ENCODE data around the gene SLC50A1.

Gene SLC50A1

DNA sequence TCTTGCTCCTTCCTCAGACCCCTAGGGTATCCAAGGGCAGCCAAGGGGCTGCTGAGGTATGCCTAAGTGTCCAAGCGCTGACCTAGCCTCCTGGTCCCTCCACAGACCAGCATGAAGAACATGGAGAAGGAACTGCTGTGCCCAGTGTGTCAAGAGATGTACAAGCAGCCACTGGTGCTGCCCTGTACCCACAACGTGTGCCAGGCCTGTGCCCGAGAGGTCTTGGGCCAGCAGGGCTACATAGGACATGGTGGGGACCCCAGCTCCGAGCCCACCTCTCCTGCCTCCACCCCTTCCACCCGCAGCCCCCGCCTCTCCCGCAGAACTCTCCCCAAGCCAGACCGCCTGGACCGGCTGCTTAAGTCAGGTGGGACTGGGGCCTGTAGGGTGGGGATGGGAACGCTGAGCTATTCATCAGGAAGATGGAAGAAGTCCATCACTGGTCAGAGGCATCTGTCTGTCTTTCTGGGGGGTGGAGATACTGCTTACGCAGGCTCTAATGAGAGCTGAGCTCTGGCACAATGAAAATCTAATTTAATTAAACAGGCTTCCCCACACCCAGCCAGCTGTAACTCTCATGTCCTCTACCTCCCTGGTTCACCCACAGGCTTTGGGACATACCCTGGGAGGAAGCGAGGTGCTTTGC, 39.8 kb downstream of the SLC50A1 start:
- H3K4me3 ChIP-seq (ENCODE audit: low read depth, low read length): peak overlapping the region; percentile 96
- DNase-seq (ENCODE audit: low read depth): no peak
- in situ Hi-C loops (cut with HindIII; ENCODE audit: low sequenced_read_pairs): no loop called here
- TF ChIP-seq, protein P1, sequence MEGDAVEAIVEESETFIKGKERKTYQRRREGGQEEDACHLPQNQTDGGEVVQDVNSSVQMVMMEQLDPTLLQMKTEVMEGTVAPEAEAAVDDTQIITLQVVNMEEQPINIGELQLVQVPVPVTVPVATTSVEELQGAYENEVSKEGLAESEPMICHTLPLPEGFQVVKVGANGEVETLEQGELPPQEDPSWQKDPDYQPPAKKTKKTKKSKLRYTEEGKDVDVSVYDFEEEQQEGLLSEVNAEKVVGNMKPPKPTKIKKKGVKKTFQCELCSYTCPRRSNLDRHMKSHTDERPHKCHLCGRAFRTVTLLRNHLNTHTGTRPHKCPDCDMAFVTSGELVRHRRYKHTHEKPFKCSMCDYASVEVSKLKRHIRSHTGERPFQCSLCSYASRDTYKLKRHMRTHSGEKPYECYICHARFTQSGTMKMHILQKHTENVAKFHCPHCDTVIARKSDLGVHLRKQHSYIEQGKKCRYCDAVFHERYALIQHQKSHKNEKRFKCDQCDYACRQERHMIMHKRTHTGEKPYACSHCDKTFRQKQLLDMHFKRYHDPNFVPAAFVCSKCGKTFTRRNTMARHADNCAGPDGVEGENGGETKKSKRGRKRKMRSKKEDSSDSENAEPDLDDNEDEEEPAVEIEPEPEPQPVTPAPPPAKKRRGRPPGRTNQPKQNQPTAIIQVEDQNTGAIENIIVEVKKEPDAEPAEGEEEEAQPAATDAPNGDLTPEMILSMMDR (IDR thresholded peaks at IDR 0.05; ENCODE audit: low read depth, low read length, missing control alignments): no peak

DNA sequence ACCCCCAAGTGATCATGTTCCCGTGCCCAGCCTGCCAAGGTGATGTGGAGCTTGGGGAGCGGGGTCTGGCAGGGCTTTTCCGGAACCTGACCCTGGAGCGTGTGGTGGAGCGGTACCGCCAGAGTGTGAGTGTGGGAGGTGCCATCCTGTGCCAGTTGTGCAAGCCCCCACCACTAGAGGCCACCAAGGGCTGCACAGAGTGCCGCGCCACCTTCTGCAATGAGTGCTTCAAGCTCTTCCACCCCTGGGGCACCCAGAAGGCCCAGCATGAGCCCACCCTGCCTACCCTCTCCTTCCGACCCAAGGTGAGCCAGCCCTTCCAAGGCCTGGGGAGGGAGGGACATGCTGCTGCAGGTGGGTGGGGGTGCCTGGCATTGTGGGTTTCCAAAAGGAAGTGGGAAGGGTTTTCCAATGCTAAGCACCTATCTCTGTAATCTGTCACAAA, 40.3 kb downstream of the SLC50A1 start:
- TF ChIP-seq, protein P1 (IDR thresholded peaks at IDR 0.05; ENCODE audit: low read depth, low read length, missing control alignments): no peak
- in situ Hi-C loops (cut with HindIII; ENCODE audit: low sequenced_read_pairs): no loop called here
- H3K4me3 ChIP-seq (ENCODE audit: low read depth, low read length): no peak overlapping the region
- no peak for DNase-seq (ENCODE audit: low read depth)

DNA sequence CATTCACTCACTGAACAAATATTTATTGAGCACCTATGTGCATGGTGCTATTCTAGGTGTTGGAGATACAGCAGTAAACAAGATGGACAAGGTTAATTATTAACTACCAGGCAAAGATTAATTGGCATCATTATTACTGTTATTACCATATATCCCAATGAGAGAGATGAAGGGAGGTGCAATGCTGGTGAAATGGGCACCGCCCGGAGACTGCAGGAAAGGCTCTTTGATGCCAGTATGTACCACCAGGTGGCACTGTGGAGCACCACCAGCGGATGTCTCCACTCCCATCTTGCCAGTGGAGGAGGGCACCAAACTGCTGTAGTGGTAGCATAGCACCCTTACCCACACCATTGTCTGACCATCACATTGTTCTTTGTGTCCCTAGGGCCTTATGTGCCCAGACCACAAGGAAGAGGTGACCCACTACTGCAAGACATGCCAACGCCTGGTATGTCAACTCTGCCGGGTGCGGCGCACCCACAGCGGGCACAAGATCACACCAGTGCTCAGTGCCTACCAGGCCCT, 41.0 kb downstream of the SLC50A1 start:
- DNase-seq (ENCODE audit: low read depth): peak; percentile 34
- no peak overlapping the region for H3K4me3 ChIP-seq (ENCODE audit: low read depth, low read length)
- in situ Hi-C loops (cut with HindIII; ENCODE audit: low sequenced_read_pairs): no loop called here
- TF ChIP-seq, protein P1 (IDR thresholded peaks at IDR 0.05; ENCODE audit: low read depth, low read length, missing control alignments): peak; percentile 96

DNA sequence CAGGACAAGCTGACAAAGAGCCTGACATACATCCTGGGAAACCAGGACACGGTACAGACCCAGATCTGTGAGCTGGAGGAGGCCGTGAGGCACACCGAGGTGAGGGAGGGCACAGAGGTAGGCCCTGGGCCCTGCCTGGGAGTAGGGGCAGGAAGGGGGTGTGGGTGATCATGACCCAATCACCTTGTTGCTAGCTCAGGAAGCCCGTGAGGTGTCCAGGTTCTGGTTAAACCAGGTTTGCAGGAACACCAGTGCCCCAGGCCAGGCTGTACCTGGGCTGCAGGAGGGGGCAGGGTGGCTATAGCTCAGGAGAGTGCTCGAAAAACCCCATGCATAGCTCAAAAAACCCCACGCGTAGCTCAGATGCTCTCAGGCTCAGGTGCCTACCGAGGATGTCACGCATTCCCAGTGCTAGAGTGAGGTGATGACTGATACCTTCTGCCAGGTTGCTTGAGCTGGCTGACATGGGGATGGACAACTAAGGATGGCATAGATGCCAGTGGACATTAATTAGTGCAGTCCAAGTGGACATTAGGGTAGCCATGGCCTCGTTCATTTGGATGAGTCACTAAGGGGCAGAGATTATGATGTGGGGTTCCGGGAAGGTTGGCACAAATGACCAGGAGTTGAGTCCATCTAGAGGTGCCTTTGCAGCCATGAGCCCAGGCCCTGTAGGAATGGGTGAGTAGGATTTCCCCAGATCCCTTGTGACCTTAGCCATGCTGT, 41.7 kb downstream of the SLC50A1 start:
- TF ChIP-seq, protein P1 (IDR thresholded peaks at IDR 0.05; ENCODE audit: low read depth, low read length, missing control alignments): no peak
- H3K4me3 ChIP-seq (ENCODE audit: low read depth, low read length): no peak overlapping the region
- DNase-seq (ENCODE audit: low read depth): no peak
- in situ Hi-C loops (cut with HindIII; ENCODE audit: low sequenced_read_pairs): no loop called here

DNA sequence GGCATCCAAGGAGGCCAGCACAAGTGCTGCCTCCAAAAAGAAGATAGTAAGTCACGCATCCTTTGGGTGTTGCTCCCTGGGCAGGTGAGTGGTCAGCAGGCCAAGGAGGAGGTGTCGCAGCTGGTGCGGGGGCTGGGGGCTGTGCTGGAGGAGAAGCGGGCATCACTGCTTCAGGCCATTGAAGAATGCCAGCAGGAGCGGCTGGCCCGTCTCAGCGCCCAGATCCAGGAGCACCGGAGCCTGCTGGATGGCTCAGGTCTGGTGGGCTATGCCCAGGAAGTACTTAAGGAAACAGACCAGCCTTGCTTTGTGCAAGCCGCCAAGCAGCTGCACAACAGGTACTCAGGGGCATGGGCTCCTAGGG, 42.2 kb downstream of the SLC50A1 start:
- DNase-seq (ENCODE audit: low read depth): no peak
- in situ Hi-C loops (cut with HindIII; ENCODE audit: low sequenced_read_pairs): no loop called here
- TF ChIP-seq, protein P1 (IDR thresholded peaks at IDR 0.05; ENCODE audit: low read depth, low read length, missing control alignments): no peak
- no peak overlapping the region for H3K4me3 ChIP-seq (ENCODE audit: low read depth, low read length)

DNA sequence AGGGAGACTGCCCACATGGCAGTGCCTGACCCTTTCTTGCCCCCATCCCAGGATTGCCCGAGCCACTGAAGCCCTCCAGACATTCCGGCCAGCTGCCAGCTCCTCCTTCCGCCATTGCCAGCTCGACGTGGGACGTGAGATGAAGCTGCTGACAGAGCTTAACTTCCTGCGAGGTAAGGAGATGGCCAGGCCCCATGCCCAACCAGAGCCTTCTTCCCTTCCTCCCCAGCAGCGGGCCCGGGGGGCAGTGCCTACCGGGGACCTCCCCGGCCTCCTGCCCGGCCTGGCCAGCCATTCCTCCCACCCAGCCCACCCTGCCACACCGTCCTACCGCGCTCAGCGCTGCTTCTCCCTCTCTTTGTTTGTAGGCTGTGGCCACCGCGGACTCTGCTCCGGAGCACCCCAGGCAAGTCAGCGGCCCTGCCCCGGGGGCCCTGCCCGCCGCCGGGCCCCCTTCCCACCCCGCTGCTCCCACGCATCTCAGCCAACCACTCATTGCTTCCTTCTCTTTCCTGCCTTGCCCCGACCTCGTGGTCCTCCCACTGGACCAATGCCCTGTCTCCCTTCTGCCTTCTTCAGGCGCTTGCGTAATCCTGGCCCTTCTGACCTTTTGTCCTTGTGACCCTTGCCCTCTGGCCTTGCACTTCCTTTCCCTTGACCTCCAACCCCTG, 42.9 kb downstream of the SLC50A1 start:
- no peak overlapping the region for H3K4me3 ChIP-seq (ENCODE audit: low read depth, low read length)
- no peak for DNase-seq (ENCODE audit: low read depth)
- TF ChIP-seq, protein P1 (IDR thresholded peaks at IDR 0.05; ENCODE audit: low read depth, low read length, missing control alignments): no peak
- in situ Hi-C loops (cut with HindIII; ENCODE audit: low sequenced_read_pairs): no loop called here
